Stimulated activated CD4-positive, alpha-beta T cell treated with anti-CD3 and anti-CD28 coated beads, Interleukin-15, amount 100 ng/mL, for 24 hours (primary cell): ENCODE data around the gene PRPF40B.

ENCODE experiments used
- DNase-seq: peaks from one replicate; pipeline ENCODE4 v3.0.0-alpha.2; 2020

PRPF40B gene

DNA sequence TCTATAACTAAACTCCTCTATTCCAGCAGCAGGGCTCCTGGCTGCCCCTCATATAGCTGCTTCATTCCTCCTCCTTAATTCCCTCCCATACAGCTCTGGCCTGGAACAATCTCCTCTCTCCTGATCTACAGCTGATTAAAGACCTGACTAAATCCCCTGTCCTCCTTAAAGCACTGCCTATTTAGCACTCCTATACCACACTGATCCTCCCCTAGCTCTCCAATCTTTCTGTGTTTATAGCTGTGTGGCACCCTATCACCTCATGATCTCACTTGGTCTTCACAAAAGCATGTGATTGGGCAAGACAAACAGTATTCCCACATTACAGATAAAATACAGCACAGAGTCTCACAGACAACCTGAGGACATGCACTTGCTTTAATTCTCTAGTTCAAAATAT, 66.4 kb downstream of the PRPF40B start:
- no peak for DNase-seq

DNA sequence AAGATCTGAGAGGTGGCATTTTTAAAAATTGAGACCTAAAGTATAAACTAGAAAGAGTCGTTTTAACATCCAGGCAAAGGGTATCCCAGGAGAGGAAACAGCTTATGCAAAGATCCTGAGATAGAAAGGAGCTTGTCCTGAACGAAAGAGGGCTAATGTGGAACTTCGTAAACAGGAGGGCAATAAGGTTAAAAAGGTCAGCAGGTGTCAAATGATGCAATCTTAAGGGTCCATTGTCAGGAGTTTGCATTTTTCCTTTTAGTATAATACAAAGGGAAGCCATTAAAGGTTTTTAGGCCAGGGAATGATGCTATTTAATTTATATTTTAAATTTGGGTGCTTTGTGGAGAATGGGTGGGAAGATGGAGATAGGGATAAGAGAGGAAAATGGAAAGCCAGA, 69.5 kb downstream of the PRPF40B start:
- no peak for DNase-seq

- DNase-seq: no peak
Measured at GRCh38 chr12:49693931-49694444, 70.6 kb downstream of the PRPF40B start.
